Heart right ventricle (tissue), 16 donors: ENCODE data around the gene PAFAH1B1. TPM values are rescaled to one million over a fixed set of nuclear protein-coding genes. Genes with fewer than 3 reads are reported as not detected.
A peak's percentile ranks its signal among the peaks of the same experiment; 100 is the strongest.
"Not testable (repeated sequence)": the region's sequence is repeated elsewhere in the genome, so short reads cannot be mapped to it uniquely, and the experiment has no call there.

Source experiments
- ATAC-seq, 8 donors: fragments of 200-7000 bp; cut with Tn5 transposase; one replicate each; pipeline ENCODE4 v1.9.1; 2020; ENCODE audit warnings: mild to moderate bottlenecking in 8 of 8, moderate library complexity in 8 of 8, moderate number of reproducible peaks in 1 of 8
- DNase-seq, 2 donors: peaks; one replicate each; pipeline ENCODE4 v3.0.0-alpha.2; 2020
- H3K27ac ChIP-seq, 10 donors: fragments of 200-600 bp; sonication (generic) in 2 of 10; one replicate each; pipeline versions ENCODE4 v1.5.0 to v1.8.0; 2020 to 2022; ENCODE audit warnings: mild to moderate bottlenecking in 3 of 10
- H3K27me3 ChIP-seq, 7 donors: fragments of 200-600 bp; one replicate each; pipeline ENCODE4 v1.8.0; 2021 to 2022; ENCODE audit warnings: mild to moderate bottlenecking in 2 of 7
- H3K36me3 ChIP-seq, 9 donors: fragments of 200-600 bp; sonication (generic) in 1 of 9; one replicate each; pipeline versions ENCODE4 v1.5.0 to v1.8.0; 2020 to 2022; ENCODE audit warnings: mild to moderate bottlenecking in 2 of 9
- H3K4me1 ChIP-seq, 9 donors: fragments of 200-600 bp; sonication (generic) in 1 of 9; one replicate each; pipeline versions ENCODE4 v1.5.0 to v1.8.0; 2020 to 2022; ENCODE audit warnings: mild to moderate bottlenecking in 4 of 9
- H3K4me3 ChIP-seq, 10 donors: fragments of 200-600 bp; sonication (generic) in 2 of 10; one replicate each; pipeline versions ENCODE4 v1.5.0 to v1.8.0; 2020 to 2022; ENCODE audit warnings: mild to moderate bottlenecking in 7 of 10, moderate library complexity in 2 of 10
- H3K9me3 ChIP-seq, 11 donors: fragments of 200-600 bp in 10 of 11; sonication (generic) in 2 of 11; one replicate each; pipeline versions ENCODE4 v1.5.0 to v1.8.0; 2013 to 2022; ENCODE audit warnings: mild to moderate bottlenecking in 2 of 11, control low read depth in 1 of 11, moderate library complexity in 1 of 11
- WGBS, 2 donors: extraction: QIAGEN DNeasy Blood & Tissue Kit; methylation state at CpG; one replicate each; pipeline ENCODE4 v1.1.7; 2013; ENCODE audit warnings: inconsistent platforms in 1 of 2; 5-methylcytosine and 5-hydroxymethylcytosine counted together
- intact Hi-C, 10 donors: fragments of 100-400 bp; cut with DNase I; formaldehyde crosslinking; loops; one replicate each; pipeline versions ENCODE4 v1.11.1 to v1.14.2; 2022
- polyA plus RNA-seq, 2 donors: library from polyadenylated mRNA; stranded (reverse); fragments of 200-250 nt; gene quantifications; one replicate each; pipeline ENCODE4 v1.2.3, GENCODE V29; 2013
- total RNA-seq, 10 donors: library from RNA; stranded (reverse); fragmentation: NEBNext Ultra II Directional in 3 of 10; extraction: Animal tissue kit (Norgen Biotek cat#: 25700) in 3 of 10; gene quantifications; one replicate each; pipeline versions ENCODE4 v1.2.1 to v1.2.4, GENCODE V29; 2021 to 2023
- TF ChIP-seq, protein P1 (sequence below), 9 donors: fragments of 200-600 bp; sonication (generic) in 2 of 9; IDR thresholded peaks; one replicate each; pipeline versions ENCODE4 v1.5.0 to v1.8.0; 2021 to 2022; ENCODE audit warnings: antibody characterized with exemption in 9 of 9, mild to moderate bottlenecking in 5 of 9, moderate library complexity in 1 of 9
- donor health status: Arrhythmogenic right ventricular cardiomyopathy.
- donor health status: ischemic (EF 13 %, LVEDD 7.1; RV severe dilation, severe dysfunction).
- donor health status: healthy with polysubstance abuse.
- donor health status: DM: no; HTN: yes; CAD: no.
- donor health status: DM: no; HTN: no; CAD: no.
- donor health status: ischemic (EF 25% LVEDD 6.9; RV normal size, moderate dysfunction).
- donor health status: ischemic (EF 25% LVEDD 5.7; RV mildly dilated, moderate dysfunction).
- donor health status: healthy.
- donor health status: DM: yes; HTN: yes; CAD: no.
- donor health status: Ischemic cardiomyopathy.
- donor health status: ischemic (EF 35%, LVEDD 5.7; RV mildly dilated, moderate dysfunction).
- donor health status: nonischemic (EF 11% LVEDD 7.7; RV severe dilation, severe dysfunction).
- donor health status: DM: yes; HTN: yes; CAD: no.
- donor health status: PGD.
- donor health status: ischemic (EF 29% LVEDD 5.4; RV normal size, mild dysfunction).
- donor health status: nonischemic (EF 23%, LVEDD 6.1; RV moderate dilation, normal function).

PAFAH1B1 gene
- total and polyA plus RNA-seq, 12 donors: 39.3 to 155 (median 130) TPM

DNA sequence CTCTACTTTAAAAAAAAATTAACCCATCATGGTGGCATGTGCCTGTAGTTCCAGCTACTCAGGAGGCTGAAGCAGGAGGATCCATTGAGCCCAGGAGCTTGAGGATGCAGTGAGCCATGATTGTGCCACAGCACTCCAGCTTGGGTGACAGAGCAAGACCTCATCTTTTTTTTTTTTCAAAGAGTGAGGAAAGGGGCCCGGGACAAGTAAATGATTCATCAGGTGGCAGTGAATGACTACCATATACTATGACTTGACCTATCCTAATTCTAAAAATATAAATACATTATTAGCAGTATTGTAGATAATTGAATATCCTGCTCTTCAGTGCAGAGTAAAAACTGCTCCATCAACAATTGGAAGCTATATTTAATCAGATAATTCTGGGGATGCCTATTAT lies 62.8 kb downstream of the PAFAH1B1 start:
- DNase-seq (no peak), ATAC-seq (no peak)
- Histone ChIP-seq H3K4me3 (no peak overlapping the region), H3K27me3 (no peaks in the 10 kb centered on the region), H3K9me3 (peaks cover 0 to 6% (median 0%) of the 10 kb centered on the region in 11 donors), H3K27ac (peak overlapping the region in 1 of 10 donors; percentile 21), H3K4me1 (peaks cover 0 to 47% (median 12%) of the 10 kb centered on the region in 9 donors), H3K36me3 (peaks cover 0 to 45% (median 10%) of the 10 kb centered on the region in 9 donors)
- TF ChIP-seq, protein P1, sequence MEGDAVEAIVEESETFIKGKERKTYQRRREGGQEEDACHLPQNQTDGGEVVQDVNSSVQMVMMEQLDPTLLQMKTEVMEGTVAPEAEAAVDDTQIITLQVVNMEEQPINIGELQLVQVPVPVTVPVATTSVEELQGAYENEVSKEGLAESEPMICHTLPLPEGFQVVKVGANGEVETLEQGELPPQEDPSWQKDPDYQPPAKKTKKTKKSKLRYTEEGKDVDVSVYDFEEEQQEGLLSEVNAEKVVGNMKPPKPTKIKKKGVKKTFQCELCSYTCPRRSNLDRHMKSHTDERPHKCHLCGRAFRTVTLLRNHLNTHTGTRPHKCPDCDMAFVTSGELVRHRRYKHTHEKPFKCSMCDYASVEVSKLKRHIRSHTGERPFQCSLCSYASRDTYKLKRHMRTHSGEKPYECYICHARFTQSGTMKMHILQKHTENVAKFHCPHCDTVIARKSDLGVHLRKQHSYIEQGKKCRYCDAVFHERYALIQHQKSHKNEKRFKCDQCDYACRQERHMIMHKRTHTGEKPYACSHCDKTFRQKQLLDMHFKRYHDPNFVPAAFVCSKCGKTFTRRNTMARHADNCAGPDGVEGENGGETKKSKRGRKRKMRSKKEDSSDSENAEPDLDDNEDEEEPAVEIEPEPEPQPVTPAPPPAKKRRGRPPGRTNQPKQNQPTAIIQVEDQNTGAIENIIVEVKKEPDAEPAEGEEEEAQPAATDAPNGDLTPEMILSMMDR (IDR thresholded peaks at IDR 0.05): no peak
- intact Hi-C loops: loop anchor here in 2 of 10 donors (10.0 kb wide), 1 partner anchor 51 kb away; no protein-coding TSS in a partner anchor
- 0 to 41% methylated on average over 1 of the region's 1 CpG for WGBS, 2 donors

DNA sequence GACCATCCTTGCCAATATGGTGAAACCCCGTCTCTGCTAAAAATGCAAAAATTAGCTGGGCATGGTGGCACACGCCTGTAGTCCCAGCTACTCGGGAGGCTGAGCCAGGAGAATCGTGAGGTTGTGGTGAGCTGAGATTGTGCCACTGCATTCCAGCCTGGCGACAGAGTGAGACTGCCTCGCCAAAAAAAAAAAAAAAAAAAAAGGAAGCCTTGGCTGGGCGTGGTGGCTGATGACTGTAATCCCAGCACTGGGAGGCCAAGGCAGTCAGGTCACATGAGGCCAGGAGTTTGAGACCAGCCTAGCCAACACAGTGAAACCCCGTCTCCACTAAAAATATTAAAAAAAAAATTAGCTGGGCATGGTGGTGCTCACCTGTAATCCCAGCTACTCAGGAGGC lies 65.9 kb downstream of the PAFAH1B1 start:
- intact Hi-C loops: loop anchor here in 2 of 10 donors (10.0 kb wide), 1 partner anchor 55 kb away; no protein-coding TSS in a partner anchor
- DNase-seq: peak in 1 of 2 donors; percentile 15
- Histone ChIP-seq H3K4me1 (peaks cover 0 to 51% (median 14%) of the 10 kb centered on the region in 9 donors), H3K27ac (peak overlapping the region in 1 of 10 donors; percentile 10), H3K36me3 (peaks cover 0 to 20% (median 3%) of the 10 kb centered on the region in 9 donors)
- not testable (repeated sequence) for H3K9me3 ChIP-seq, H3K4me3 ChIP-seq, H3K27me3 ChIP-seq
- WGBS, 2 donors: 43 to 57% methylated on average over 8 of the region's 8 CpGs
- ATAC-seq: peak in 7 of 8 donors; percentile 20 to 72 (median 36)

DNA sequence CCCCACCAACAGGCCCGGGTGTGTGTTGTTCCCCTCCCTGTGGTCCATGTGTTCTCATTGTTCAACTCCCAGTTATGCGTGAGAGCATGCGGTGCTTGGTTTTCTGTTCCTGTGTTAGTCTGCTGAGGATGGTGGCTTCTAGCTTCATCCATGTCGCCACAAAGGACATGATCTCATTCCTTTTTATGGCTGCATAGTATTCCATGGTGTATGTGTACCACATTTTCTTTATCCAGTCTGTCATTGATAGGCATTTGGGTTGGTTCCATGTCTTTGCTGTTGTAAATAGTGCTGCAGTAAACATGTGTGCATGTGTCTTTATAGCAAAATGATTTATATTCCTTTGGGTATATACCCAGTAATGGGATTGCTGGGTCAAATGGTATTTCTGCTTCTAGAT lies 67.0 kb downstream of the PAFAH1B1 start:
- not testable (repeated sequence) for DNase-seq, ATAC-seq, H3K27me3 ChIP-seq, H3K27ac ChIP-seq, H3K4me3 ChIP-seq, H3K9me3 ChIP-seq
- H3K36me3 ChIP-seq: peaks cover 0 to 24% (median 3%) of the 10 kb centered on the region in 9 donors
- H3K4me1 ChIP-seq: peaks cover 0 to 49% (median 12%) of the 10 kb centered on the region in 9 donors
- intact Hi-C loops: loop anchor here in 1 of 10 donors (10.0 kb wide), 1 partner anchor 66 kb away; the partner anchor contains the start of gene PAFAH1B1
- WGBS, 2 donors: 98% methylated on average over 4 of the region's 4 CpGs

DNA sequence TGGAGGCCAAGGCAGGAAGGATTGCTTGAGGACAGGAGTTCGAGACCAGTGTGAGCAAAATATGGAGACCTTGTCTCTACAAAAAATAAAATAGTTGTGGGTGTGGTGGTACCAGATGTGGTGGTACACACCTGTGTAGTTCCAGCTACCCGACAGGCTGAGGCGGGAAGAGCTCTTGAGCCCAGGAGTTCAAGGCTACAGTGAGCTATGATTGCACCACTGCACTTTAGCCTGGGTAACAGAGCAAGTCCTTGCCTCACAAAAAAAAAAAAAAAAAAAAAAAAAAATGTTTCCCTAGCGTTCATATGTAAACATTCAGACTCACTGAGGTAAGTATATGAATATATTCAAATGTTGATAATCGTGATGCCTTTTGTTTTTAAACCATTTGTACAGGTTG lies 78.6 kb downstream of the PAFAH1B1 start:
- Histone ChIP-seq H3K4me1 (no peaks in the 10 kb centered on the region), H3K4me3 (no peak overlapping the region), H3K27ac (no peak overlapping the region), H3K27me3 (no peaks in the 10 kb centered on the region), H3K36me3 (peaks cover 0 to 100% (median 63%) of the 10 kb centered on the region in 9 donors), H3K9me3 (no peaks in the 10 kb centered on the region)
- no peak for ATAC-seq
- TF ChIP-seq, protein P1 (IDR thresholded peaks at IDR 0.05): no peak
- WGBS, 2 donors: 94 to 95% methylated on average over 5 of the region's 5 CpGs
- no peak for DNase-seq
- intact Hi-C loops: loop anchor here in 6 of 10 donors (5.0 to 10.0 kb wide), 2 partner anchors 75 to 77 kb away; partner anchors contain the start of gene PAFAH1B1 (in 5 of the 6)

DNA sequence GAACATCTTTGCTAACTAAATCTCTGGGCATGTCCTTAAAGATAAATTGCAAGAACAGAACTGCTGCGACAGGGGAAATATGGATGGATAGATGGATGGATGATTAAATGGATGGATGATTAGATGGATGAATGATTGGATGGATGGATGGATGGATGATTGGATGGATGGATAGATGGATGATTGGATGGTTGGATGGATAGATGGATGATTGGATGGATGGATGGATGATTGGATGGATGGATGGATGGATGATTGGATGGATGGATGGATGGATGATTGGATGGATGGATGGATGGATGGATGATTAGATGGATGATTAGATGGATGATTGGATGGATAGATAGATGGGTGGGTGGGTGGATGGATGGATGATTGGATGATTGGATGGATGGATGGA lies 85.8 kb downstream of the PAFAH1B1 start:
- intact Hi-C loops: loop anchor here in 5 of 10 donors (10.0 kb wide), 1 partner anchor 84 kb away; the partner anchor contains the start of gene PAFAH1B1 (in 5 of the 5)
- WGBS, 2 donors: 98 to 100% methylated on average over 1 of the region's 1 CpG
- H3K4me3 ChIP-seq, H3K27ac ChIP-seq, H3K9me3 ChIP-seq, H3K27me3 ChIP-seq, DNase-seq, H3K4me1 ChIP-seq, ATAC-seq: not testable (repeated sequence)
- H3K36me3 ChIP-seq: peaks cover 0 to 97% (median 64%) of the 10 kb centered on the region in 9 donors

DNA sequence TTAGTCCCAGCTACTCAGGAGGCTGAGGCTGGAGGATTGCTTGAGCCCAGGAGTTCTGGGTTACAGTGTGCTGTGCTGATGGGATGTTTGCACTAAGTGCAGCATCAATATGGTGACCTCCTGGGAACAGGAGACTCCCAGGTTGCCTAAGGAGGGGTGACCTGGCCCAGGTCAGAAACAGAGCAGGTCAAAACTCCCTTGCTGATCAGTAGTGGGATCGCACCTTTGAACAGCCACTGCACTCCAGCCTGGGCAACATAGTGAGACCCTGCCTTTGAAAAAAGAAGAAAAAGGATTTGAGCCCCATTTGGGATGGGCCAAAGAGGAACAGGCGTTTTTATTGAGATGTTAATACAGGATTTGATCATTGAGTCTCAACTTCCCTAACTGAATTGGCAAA lies 87.5 kb downstream of the PAFAH1B1 start:
- ATAC-seq: no peak
- H3K4me3 ChIP-seq: no peak overlapping the region
- TF ChIP-seq, protein P1 (IDR thresholded peaks at IDR 0.05): no peak
- 91 to 94% methylated on average over 2 of the region's 2 CpGs for WGBS, 2 donors
- peaks cover 0 to 91% (median 51%) of the 10 kb centered on the region in 9 donors for H3K36me3 ChIP-seq
- no peak for DNase-seq
- no peaks in the 10 kb centered on the region for H3K9me3 ChIP-seq
- peaks cover 0 to 13% (median 2%) of the 10 kb centered on the region in 9 donors for H3K4me1 ChIP-seq
- no peak overlapping the region for H3K27ac ChIP-seq
- intact Hi-C loops: loop anchor here in 3 of 10 donors (10.0 kb wide), 2 partner anchors 86 to 166 kb away; partner anchors contain the start of genes METTL16 (in 2 of the 3) and PAFAH1B1 (in 1 of the 3)
- H3K27me3 ChIP-seq: no peaks in the 10 kb centered on the region
